Mesodermal cell (in vitro differentiated cells): ENCODE data around the gene ABHD2.
"Not testable (repeated sequence)": the region's sequence is repeated elsewhere in the genome, so short reads cannot be mapped to it uniquely, and the experiment has no call there.

Source experiments
- H3K27ac ChIP-seq: 2 replicates; pipeline ENCODE4 v1.7.0; 2013; ENCODE audit warnings: mild to moderate bottlenecking, low read depth, low read length, moderate library complexity; ENCODE audit not compliant: severe bottlenecking
- H3K36me3 ChIP-seq: 2 replicates; pipeline ENCODE4 v1.7.1; 2013; ENCODE audit warnings: mild to moderate bottlenecking, low read length, moderate library complexity; ENCODE audit not compliant: control insufficient read depth, insufficient read depth
- H3K4me1 ChIP-seq: one replicate; pipeline ENCODE4 v1.7.1; 2013; ENCODE audit warnings: mild to moderate bottlenecking, low read length; ENCODE audit not compliant: insufficient read depth, control insufficient read depth, poor library complexity, severe bottlenecking
- H3K4me3 ChIP-seq: 2 replicates; pipeline ENCODE4 v1.7.0; 2013; ENCODE audit warnings: low read length, control low read depth, mild to moderate bottlenecking; ENCODE audit not compliant: insufficient read depth, poor library complexity, severe bottlenecking; ENCODE audit errors: extremely low read depth
- H3K9me3 ChIP-seq: 2 replicates; pipeline ENCODE4 v1.7.1; 2013; ENCODE audit warnings: mild to moderate bottlenecking, low read length, moderate library complexity; ENCODE audit not compliant: control insufficient read depth
- WGBS, 2 experiments: methylation state at CpG; one replicate each; pipeline ENCODE4 v1.1.5; 2013; ENCODE audit warnings: missing lambda C conversion rate in 2 of 2; ENCODE audit not compliant: insufficient coverage in 2 of 2; 5-methylcytosine and 5-hydroxymethylcytosine counted together

The ABHD2 gene

DNA sequence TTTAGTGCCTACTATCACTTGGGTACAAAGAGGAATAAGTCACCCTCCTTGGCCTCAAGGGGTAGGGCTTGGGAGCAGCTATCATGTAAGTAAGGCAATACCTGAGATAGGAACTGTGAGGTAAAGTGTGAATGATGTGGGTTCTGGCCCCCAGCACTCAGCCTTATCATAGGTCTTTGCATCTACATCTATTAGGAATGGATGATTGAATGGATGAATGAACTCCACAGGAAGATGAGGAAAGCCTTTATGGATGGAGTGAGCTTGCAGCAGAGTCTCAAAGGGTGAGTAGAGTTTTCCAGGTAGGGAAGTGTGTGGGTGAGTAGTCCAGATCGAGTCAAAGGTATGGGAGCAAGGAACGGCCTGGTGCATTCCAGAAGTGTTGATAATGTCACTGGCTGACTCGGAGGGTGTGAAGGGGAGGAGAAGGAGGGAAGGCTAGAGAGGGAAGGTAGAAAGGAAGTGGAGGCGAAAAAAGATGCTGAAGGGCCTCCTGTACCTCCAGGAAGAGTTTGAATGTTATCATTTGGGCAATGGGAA is 13.1 kb upstream of the ABHD2 start:
- Histone ChIP-seq H3K27ac (no peak overlapping the region), H3K4me1 (peaks cover 3% of the 10 kb centered on the region), H3K9me3 (no peaks in the 10 kb centered on the region), H3K4me3 (no peak overlapping the region), H3K36me3 (no peaks in the 10 kb centered on the region)
- 77 to 84% methylated on average over 3 to 4 of the region's 4 CpGs for WGBS, 2 experiments

GRCh38 chr15:89075846-89076245 is 12.4 kb upstream of the ABHD2 start:
- Histone ChIP-seq H3K27ac (no peak overlapping the region), H3K9me3 (no peaks in the 10 kb centered on the region), H3K4me3 (no peak overlapping the region), H3K4me1 (peaks cover 3% of the 10 kb centered on the region), H3K36me3 (no peaks in the 10 kb centered on the region)
- WGBS, 2 experiments = 78 to 81% methylated on average over 3 to 4 of the region's 4 CpGs

DNA sequence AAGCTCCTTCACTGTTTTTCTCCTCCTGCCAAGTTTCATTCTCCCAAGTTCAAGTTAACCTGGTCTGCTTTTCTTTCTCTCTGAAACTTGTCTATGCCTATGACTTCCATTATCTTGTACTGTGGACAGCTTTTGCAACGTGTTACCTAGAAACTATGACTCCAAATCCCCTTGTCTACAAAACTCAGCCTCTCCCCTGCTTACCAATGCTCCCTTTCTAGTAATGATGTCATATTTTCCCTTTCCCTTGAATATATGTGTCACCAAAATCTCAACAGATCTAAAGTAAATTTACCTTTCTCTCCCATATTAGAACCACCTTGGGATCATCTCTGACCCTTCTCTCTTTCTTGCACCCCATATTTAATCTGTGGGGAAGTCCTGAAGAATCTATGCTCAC is 10.5 kb upstream of the ABHD2 start:
- WGBS, 2 experiments = 58 to 88% methylated on average over 1 of the region's 1 CpG
- Histone ChIP-seq H3K4me3 (no peak overlapping the region), H3K4me1 (peaks cover 3% of the 10 kb centered on the region), H3K27ac (no peak overlapping the region), H3K9me3 (no peaks in the 10 kb centered on the region), H3K36me3 (no peaks in the 10 kb centered on the region)

- Histone ChIP-seq H3K9me3 (no peaks in the 10 kb centered on the region), H3K4me1 (peaks cover 3% of the 10 kb centered on the region), H3K36me3 (no peaks in the 10 kb centered on the region), H3K27ac (no peak overlapping the region), H3K4me3 (no peak overlapping the region)
- WGBS, 2 experiments = 91 to 100% methylated on average over 4 of the region's 5 CpGs
Measured at GRCh38 chr15:89078851-89079810, 9.1 kb upstream of the ABHD2 start.

DNA sequence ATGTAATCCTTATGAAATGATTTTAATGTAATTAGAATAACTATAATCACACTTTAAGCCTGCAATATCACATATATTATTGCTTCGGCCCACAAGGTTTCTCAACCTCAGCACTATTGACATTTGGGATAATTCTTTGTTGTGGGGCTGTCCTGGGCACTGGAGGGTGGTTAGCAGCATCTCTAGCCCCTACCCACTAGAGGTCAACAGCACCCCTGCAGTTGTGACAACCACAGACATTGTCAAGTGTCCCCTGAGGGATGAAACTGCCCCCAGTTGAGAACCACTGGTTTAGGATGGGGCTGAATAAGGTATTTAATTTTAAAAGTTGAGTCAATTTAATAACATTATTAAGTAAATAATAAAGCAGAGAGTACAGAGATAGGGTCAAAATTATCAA is 6.4 kb upstream of the ABHD2 start:
- no CpG with 5 or more reads among the region's 1 CpG for WGBS, 2 experiments
- Histone ChIP-seq H3K9me3 (no peaks in the 10 kb centered on the region), H3K27ac (no peak overlapping the region), H3K4me3 (no peak overlapping the region), H3K4me1 (peaks cover 3% of the 10 kb centered on the region), H3K36me3 (no peaks in the 10 kb centered on the region)

GRCh38 chr15:89083246-89083645 is 5.0 kb upstream of the ABHD2 start:
- no CpG with 5 or more reads among the region's 6 CpGs for WGBS, 2 experiments
- Histone ChIP-seq H3K27ac (no peak overlapping the region), H3K4me3 (no peak overlapping the region), H3K4me1 (peaks cover 11% of the 10 kb centered on the region), H3K36me3 (no peaks in the 10 kb centered on the region), H3K9me3 (no peaks in the 10 kb centered on the region)

GRCh38 chr15:89085289-89085926 is 2.8 kb upstream of the ABHD2 start:
- Histone ChIP-seq H3K27ac (no peak overlapping the region), H3K4me1 (peaks cover 11% of the 10 kb centered on the region), H3K36me3 (no peaks in the 10 kb centered on the region), H3K9me3 (no peaks in the 10 kb centered on the region), H3K4me3 (no peak overlapping the region)
- 63 to 90% methylated on average over 1 to 2 of the region's 4 CpGs for WGBS, 2 experiments

DNA sequence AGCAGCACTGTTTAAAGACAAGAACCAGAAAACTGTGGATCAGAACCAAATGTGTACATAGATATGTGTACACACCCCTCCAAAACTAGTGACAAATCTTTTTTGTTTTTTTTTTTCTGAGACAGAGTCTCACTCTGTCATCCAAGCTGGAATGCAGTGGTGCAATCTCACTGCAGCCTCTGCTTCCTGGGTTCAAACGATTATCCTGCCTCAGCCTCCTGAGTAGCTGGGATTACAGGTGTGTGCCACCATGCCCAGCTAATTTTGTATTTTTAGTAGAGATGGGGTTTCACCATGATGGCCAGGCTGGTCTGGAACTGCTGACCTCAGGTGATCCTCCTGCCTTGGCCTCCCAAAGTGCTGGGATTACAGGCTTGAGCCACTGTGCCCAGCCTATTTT is 2.3 kb upstream of the ABHD2 start:
- H3K9me3 ChIP-seq = not testable (repeated sequence)
- 100% methylated on average over 1 of the region's 1 CpG; no CpG with 5 or more reads in 1 of the 2 experiments for WGBS, 2 experiments

GRCh38 chr15:89086390-89086789 is 1.9 kb upstream of the ABHD2 start:
- H3K9me3 ChIP-seq, H3K27ac ChIP-seq, H3K36me3 ChIP-seq, H3K4me3 ChIP-seq: not testable (repeated sequence)
- peaks cover 16% of the 10 kb centered on the region for H3K4me1 ChIP-seq
- WGBS, 2 experiments = 94 to 100% methylated on average over 2 of the region's 5 CpGs

More for the DNA sequence above, 2.3 kb upstream of the ABHD2 start:
- not testable (repeated sequence) for H3K27ac ChIP-seq, H3K36me3 ChIP-seq, H3K4me3 ChIP-seq
- H3K4me1 ChIP-seq = peaks cover 11% of the 10 kb centered on the region

DNA sequence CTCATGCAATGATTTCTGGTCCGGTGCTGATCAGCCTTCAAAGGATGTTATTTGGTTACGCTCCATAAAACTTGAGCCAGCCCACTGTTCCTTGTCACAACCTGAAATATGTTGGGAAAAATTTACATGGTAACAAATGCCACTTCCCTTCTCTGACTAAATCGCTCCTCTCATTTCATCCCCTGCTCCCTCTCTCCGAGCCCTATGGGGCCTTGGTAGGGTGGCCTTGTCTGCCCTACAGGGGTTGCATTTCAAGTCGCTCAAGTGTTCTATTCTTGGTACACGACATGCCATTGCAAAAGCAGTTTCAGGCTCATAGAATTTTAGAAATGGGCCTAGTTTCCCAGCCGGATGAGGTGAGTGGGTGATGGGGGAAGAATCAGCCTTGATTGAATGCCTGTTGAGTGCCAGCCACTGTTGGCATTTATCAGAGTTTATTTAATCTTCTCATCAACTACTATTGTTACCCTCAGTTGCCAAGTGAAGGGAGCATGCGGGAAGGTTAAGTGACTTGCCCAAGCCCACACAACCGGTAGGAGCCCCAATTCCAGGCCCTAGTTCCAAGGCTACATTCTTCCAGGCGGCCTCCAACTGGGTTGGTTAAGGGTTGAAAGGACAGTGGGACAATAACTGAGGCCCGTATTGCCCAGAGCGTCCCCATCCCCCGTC is 961 bp upstream of the ABHD2 start:
- H3K4me1 ChIP-seq = peaks cover 18% of the 10 kb centered on the region
- no peaks in the 10 kb centered on the region for H3K9me3 ChIP-seq
- peak overlapping the region; percentile 96 for H3K27ac ChIP-seq
- 65 to 68% methylated on average over 7 to 10 of the region's 13 CpGs for WGBS, 2 experiments
- H3K36me3 ChIP-seq = no peaks in the 10 kb centered on the region
- peak overlapping the region; percentile 33 for H3K4me3 ChIP-seq
